Prostate gland (tissue), 1 donor: ENCODE measurements around the gene MCC.

Experiments used
- POLR2A ChIP-seq: fragments of 450-650 bp; IDR thresholded peaks from one replicate; pipeline ENCODE4 v1.6.1; 2016; ENCODE audit warnings: antibody characterized with exemption, mild to moderate bottlenecking
- POLR2AphosphoS5 ChIP-seq: sonication (generic); formaldehyde crosslinking; IDR thresholded peaks from one replicate; pipeline ENCODE4 v1.6.1; 2017; ENCODE audit warnings: antibody characterized with exemption

GRCh38 chr5:112974901-112975300, 513.4 kb downstream of the MCC start:
- TF ChIP-seq POLR2A (no peak), POLR2AphosphoS5 (no peak)
